ENCODE data around the gene BMP2.

The BMP2 gene

DNA sequence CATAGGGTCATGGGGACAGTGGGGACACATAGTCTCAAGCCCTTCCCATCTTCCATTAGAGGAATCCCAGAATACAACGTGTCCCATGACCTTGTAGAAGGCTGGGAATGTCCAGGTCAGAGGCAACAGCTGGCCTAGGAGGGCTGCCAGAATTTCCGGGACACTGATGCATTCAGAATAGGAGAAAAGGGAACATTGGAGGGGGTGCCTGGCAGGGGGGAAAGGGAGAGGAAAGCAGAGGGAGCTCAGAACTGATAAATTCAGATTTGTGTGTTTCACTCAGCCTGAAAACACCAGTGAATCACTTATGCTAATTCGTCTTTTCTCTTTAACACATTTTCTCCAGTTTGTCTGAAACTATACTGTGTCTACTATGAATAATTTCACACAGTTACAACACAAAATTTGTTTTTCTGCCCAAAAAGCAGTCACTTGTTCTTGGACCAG lies 35.5 kb upstream of the BMP2 start:
- no peak for DNase-seq
- Histone ChIP-seq H3K36me3 (ENCODE audit: control insufficient read depth, insufficient read depth, low read length) (no peaks in the 10 kb centered on the region), H3K27ac (ENCODE audit: low read depth, low read length) (no peak overlapping the region), H3K9ac (ENCODE audit: low read length) (no peak overlapping the region), H2BK120ac (ENCODE audit: low read depth, low read length) (no peak overlapping the region), H4K5ac (ENCODE audit: low read length) (no peak overlapping the region), H3K4me1 (ENCODE audit: control insufficient read depth, low read depth, low read length) (peaks cover 4% of the 10 kb centered on the region), H3K23ac (ENCODE audit: low read length) (no peak overlapping the region), H2AK5ac (ENCODE audit: low read length) (no peak overlapping the region), H2BK15ac (replicated peaks; ENCODE audit: low read depth) (no peak overlapping the region), H3K4me2 (ENCODE audit: low read length) (no peak overlapping the region), H3K56ac (ENCODE audit: low read length) (no peak overlapping the region), H4K8ac (ENCODE audit: low read depth, low read length) (no peak overlapping the region), H2BK5ac (ENCODE audit: low read length) (no peak overlapping the region), H3K79me1 (ENCODE audit: low read length) (no peaks in the 10 kb centered on the region), H3K18ac (ENCODE audit: low read length) (no peak overlapping the region), H3K79me2 (ENCODE audit: control insufficient read depth, insufficient read depth, low read length) (no peaks in the 10 kb centered on the region), H3K4me3 (ENCODE audit: low read length) (no peak overlapping the region), H3K4ac (ENCODE audit: low read depth, low read length) (no peak overlapping the region), H3K27me3 (ENCODE audit: insufficient read depth, low read length, poor library complexity) (no peaks in the 10 kb centered on the region)
- no CpG with 5 or more reads among the region's 3 CpGs for WGBS (ENCODE audit: extremely low coverage, insufficient coverage, low lambda C conversion rate)

DNA sequence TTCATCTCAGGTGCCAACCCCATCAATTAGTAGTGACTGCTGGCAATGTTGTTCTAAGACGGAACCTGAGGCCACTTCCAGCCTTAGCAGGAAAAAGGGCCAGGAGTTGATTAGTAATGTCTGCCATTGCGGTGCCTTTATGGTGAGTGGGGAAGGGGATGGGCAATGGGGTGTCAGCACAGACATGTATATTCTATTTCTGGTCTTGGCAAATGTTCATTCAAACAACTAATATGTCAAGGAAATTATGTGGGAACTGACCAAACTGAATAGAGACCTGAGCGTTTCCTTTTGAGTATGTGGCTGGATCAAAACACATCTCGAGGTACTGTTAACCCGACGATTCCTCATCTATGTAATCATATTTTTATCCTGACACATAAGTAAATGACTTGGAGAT lies 34.6 kb upstream of the BMP2 start:
- Histone ChIP-seq H3K4me2 (ENCODE audit: low read length) (no peak overlapping the region), H3K4me1 (ENCODE audit: control insufficient read depth, low read depth, low read length) (peaks cover 4% of the 10 kb centered on the region), H3K79me2 (ENCODE audit: control insufficient read depth, insufficient read depth, low read length) (no peaks in the 10 kb centered on the region), H2BK120ac (ENCODE audit: low read depth, low read length) (no peak overlapping the region), H2BK5ac (ENCODE audit: low read length) (no peak overlapping the region), H4K5ac (ENCODE audit: low read length) (no peak overlapping the region), H3K23ac (ENCODE audit: low read length) (no peak overlapping the region), H2AK5ac (ENCODE audit: low read length) (no peak overlapping the region), H3K4ac (ENCODE audit: low read depth, low read length) (no peak overlapping the region), H3K27me3 (ENCODE audit: insufficient read depth, low read length, poor library complexity) (no peaks in the 10 kb centered on the region), H3K27ac (ENCODE audit: low read depth, low read length) (no peak overlapping the region), H3K56ac (ENCODE audit: low read length) (no peak overlapping the region), H3K4me3 (ENCODE audit: low read length) (no peak overlapping the region), H3K18ac (ENCODE audit: low read length) (no peak overlapping the region), H3K9ac (ENCODE audit: low read length) (no peak overlapping the region), H3K79me1 (ENCODE audit: low read length) (no peaks in the 10 kb centered on the region), H2BK15ac (replicated peaks; ENCODE audit: low read depth) (no peak overlapping the region), H4K8ac (ENCODE audit: low read depth, low read length) (no peak overlapping the region), H3K36me3 (ENCODE audit: control insufficient read depth, insufficient read depth, low read length) (no peaks in the 10 kb centered on the region)
- DNase-seq = no peak
- WGBS (ENCODE audit: extremely low coverage, insufficient coverage, low lambda C conversion rate) = no CpG with 5 or more reads among the region's 6 CpGs

GRCh38 chr20:6733965-6734364 lies 33.5 kb upstream of the BMP2 start:
- Histone ChIP-seq H3K4me1 (ENCODE audit: control insufficient read depth, low read depth, low read length) (peaks cover 4% of the 10 kb centered on the region), H3K18ac (ENCODE audit: low read length) (no peak overlapping the region), H3K4ac (ENCODE audit: low read depth, low read length) (no peak overlapping the region), H2AK5ac (ENCODE audit: low read length) (no peak overlapping the region), H4K5ac (ENCODE audit: low read length) (no peak overlapping the region), H3K56ac (ENCODE audit: low read length) (no peak overlapping the region), H2BK15ac (replicated peaks; ENCODE audit: low read depth) (no peak overlapping the region), H4K8ac (ENCODE audit: low read depth, low read length) (no peak overlapping the region), H3K27ac (ENCODE audit: low read depth, low read length) (no peak overlapping the region), H3K79me1 (ENCODE audit: low read length) (no peaks in the 10 kb centered on the region), H3K4me2 (ENCODE audit: low read length) (no peak overlapping the region), H3K23ac (ENCODE audit: low read length) (no peak overlapping the region), H2BK5ac (ENCODE audit: low read length) (no peak overlapping the region), H3K36me3 (ENCODE audit: control insufficient read depth, insufficient read depth, low read length) (no peaks in the 10 kb centered on the region), H3K27me3 (ENCODE audit: insufficient read depth, low read length, poor library complexity) (no peaks in the 10 kb centered on the region), H2BK120ac (ENCODE audit: low read depth, low read length) (no peak overlapping the region), H3K79me2 (ENCODE audit: control insufficient read depth, insufficient read depth, low read length) (no peaks in the 10 kb centered on the region), H3K9ac (ENCODE audit: low read length) (no peak overlapping the region), H3K4me3 (ENCODE audit: low read length) (no peak overlapping the region)
- no CpG with 5 or more reads among the region's 1 CpG for WGBS (ENCODE audit: extremely low coverage, insufficient coverage, low lambda C conversion rate)
- DNase-seq = no peak

DNA sequence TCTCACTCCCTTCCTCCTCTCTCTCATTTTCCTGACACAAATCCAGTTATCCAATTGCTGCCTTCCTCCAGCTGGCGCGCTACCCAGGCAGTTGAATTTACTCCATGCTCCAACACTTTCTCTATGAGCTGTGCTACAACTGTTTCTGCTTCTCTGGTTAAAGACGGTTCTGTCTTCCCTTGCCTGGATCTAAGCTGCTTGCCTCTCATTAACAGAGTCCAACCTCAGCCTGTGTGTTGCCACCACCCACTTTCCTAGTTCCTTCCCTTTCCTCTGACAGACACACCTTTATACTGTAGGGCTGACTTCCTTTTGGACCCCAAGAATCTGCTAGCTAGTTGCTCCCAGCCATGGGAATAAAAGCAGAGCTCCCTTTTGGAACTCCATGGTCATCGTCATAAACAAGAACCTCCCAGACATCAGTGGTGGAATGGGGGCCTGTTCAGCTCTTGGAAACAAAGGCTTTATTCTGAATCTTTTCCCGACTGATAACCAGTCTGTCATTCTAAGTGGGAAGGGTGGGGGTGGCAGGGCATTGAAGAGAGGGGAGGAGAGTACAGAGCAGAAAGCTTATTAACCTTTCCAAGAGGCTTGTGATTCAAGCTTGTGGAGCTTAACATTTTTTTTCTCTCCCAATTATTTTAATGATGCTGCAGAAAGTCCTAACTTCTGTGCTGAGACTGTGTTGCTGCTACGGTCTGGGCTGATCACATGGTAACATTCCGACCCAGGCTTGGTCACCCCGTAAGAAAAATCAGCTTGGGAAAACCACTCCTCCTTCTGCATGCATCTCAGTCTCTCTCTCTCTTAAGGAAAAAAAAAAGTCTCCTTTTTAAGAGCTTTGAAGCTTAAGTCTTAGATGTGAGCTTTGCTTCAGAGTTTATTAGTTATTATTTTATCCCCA lies 31.3 kb upstream of the BMP2 start:
- Histone ChIP-seq H3K27ac (ENCODE audit: low read depth, low read length) (no peak overlapping the region), H3K27me3 (ENCODE audit: insufficient read depth, low read length, poor library complexity) (no peaks in the 10 kb centered on the region), H4K8ac (ENCODE audit: low read depth, low read length) (no peak overlapping the region), H2BK5ac (ENCODE audit: low read length) (peak overlapping the region; percentile 28), H2BK120ac (ENCODE audit: low read depth, low read length) (no peak overlapping the region), H3K36me3 (ENCODE audit: control insufficient read depth, insufficient read depth, low read length) (no peaks in the 10 kb centered on the region), H3K4me3 (ENCODE audit: low read length) (no peak overlapping the region), H3K4me2 (ENCODE audit: low read length) (no peak overlapping the region), H3K79me1 (ENCODE audit: low read length) (no peaks in the 10 kb centered on the region), H3K9ac (ENCODE audit: low read length) (no peak overlapping the region), H3K4ac (ENCODE audit: low read depth, low read length) (no peak overlapping the region), H3K56ac (ENCODE audit: low read length) (peak overlapping the region; percentile 62), H2AK5ac (ENCODE audit: low read length) (no peak overlapping the region), H2BK15ac (replicated peaks; ENCODE audit: low read depth) (no peak overlapping the region), H3K79me2 (ENCODE audit: control insufficient read depth, insufficient read depth, low read length) (no peaks in the 10 kb centered on the region), H4K5ac (ENCODE audit: low read length) (no peak overlapping the region), H3K18ac (ENCODE audit: low read length) (peak overlapping the region; percentile 57), H3K23ac (ENCODE audit: low read length) (no peak overlapping the region), H3K4me1 (ENCODE audit: control insufficient read depth, low read depth, low read length) (peaks cover 14% of the 10 kb centered on the region)
- DNase-seq = peak; percentile 37
- no CpG with 5 or more reads among the region's 8 CpGs for WGBS (ENCODE audit: extremely low coverage, insufficient coverage, low lambda C conversion rate)

DNA sequence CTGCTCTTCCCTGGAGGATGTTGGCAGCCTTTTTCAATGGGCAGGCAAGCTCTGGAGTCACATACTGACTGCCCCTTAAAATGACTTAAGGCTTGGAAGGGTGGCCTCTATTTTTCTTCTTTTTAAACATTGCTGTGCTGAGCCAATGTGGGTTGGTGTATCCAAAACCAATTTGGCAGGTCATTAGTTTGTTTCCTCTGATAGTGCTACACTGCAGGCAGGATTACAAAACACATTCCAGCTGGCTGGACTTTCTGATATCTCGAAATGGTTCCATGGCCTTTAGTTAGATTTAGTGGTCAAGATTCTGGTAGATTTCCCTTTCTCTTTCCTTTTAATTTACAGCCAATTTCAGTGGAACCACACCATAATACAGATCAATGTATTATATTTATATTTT lies 28.1 kb upstream of the BMP2 start:
- peaks cover 16% of the 10 kb centered on the region for H3K4me1 ChIP-seq (ENCODE audit: control insufficient read depth, low read depth, low read length)
- DNase-seq = no peak
- H3K79me1 ChIP-seq (ENCODE audit: low read length) = no peaks in the 10 kb centered on the region
- no peak overlapping the region for H3K56ac ChIP-seq (ENCODE audit: low read length)
- no peak overlapping the region for H3K4me2 ChIP-seq (ENCODE audit: low read length)
- no peak overlapping the region for H3K9ac ChIP-seq (ENCODE audit: low read length)
- H4K8ac ChIP-seq (ENCODE audit: low read depth, low read length) = no peak overlapping the region
- no peak overlapping the region for H3K27ac ChIP-seq (ENCODE audit: low read depth, low read length)
- H2AK5ac ChIP-seq (ENCODE audit: low read length) = no peak overlapping the region
- H3K79me2 ChIP-seq (ENCODE audit: control insufficient read depth, insufficient read depth, low read length) = no peaks in the 10 kb centered on the region
- no peak overlapping the region for H2BK5ac ChIP-seq (ENCODE audit: low read length)
- H3K27me3 ChIP-seq (ENCODE audit: insufficient read depth, low read length, poor library complexity) = no peaks in the 10 kb centered on the region
- H3K4ac ChIP-seq (ENCODE audit: low read depth, low read length) = peak overlapping the region; percentile 28
- H3K18ac ChIP-seq (ENCODE audit: low read length) = no peak overlapping the region
- no CpG with 5 or more reads among the region's 1 CpG for WGBS (ENCODE audit: extremely low coverage, insufficient coverage, low lambda C conversion rate)
- no peaks in the 10 kb centered on the region for H3K36me3 ChIP-seq (ENCODE audit: control insufficient read depth, insufficient read depth, low read length)
- no peak overlapping the region for H2BK15ac ChIP-seq (replicated peaks; ENCODE audit: low read depth)
- H3K4me3 ChIP-seq (ENCODE audit: low read length) = no peak overlapping the region
- H3K23ac ChIP-seq (ENCODE audit: low read length) = no peak overlapping the region
- no peak overlapping the region for H4K5ac ChIP-seq (ENCODE audit: low read length)
- no peak overlapping the region for H2BK120ac ChIP-seq (ENCODE audit: low read depth, low read length)

Measured in mesendoderm (in vitro differentiated cells).